Stimulated activated CD4-positive, alpha-beta T cell treated with anti-CD3 and anti-CD28 coated beads, TNF-alpha, amount 100 ng/mL, for 48 hours (primary cell): ENCODE results near the gene LRIG1.
A peak's percentile ranks its signal among the peaks of the same experiment; 100 is the strongest.

Experiments
- DNase-seq, 3 donors: peaks; one replicate each; pipeline ENCODE4 v3.0.0-alpha.2; 2020; ENCODE audit warnings: low read depth in 3 of 3

The LRIG1 gene

DNA sequence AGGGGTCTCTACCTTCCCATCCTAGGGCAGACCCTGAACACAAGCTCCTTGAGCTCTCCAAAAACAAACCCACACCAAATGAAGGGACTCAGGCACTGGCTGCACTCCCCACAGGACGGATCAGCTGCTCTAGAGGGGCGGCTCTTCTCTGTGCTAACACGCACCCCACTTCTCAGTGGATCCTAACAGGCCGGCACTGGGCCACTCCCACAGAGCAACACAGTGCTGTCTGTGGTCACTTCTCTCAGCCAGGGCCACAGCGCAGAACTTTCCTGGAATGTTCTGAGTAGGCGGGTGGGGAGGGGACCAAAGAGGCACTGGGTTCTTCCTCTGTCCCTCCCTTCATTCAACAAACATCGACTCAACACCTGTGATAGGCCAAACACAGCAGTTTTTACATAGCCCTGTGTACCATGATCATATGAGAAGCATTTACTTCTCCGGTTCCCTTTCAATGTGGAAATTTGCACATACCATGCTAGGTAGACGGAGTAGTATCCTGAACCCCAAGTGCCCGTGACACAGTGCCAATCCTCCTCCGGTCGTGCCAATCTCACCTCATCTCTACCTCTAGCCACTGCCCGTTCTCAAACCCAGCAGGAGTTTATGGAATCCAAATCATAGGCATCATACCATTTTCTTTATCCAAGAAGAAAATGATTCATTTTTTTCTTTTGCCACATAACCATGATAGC, 98.1 kb downstream of the LRIG1 start:
- DNase-seq: no peak

DNA sequence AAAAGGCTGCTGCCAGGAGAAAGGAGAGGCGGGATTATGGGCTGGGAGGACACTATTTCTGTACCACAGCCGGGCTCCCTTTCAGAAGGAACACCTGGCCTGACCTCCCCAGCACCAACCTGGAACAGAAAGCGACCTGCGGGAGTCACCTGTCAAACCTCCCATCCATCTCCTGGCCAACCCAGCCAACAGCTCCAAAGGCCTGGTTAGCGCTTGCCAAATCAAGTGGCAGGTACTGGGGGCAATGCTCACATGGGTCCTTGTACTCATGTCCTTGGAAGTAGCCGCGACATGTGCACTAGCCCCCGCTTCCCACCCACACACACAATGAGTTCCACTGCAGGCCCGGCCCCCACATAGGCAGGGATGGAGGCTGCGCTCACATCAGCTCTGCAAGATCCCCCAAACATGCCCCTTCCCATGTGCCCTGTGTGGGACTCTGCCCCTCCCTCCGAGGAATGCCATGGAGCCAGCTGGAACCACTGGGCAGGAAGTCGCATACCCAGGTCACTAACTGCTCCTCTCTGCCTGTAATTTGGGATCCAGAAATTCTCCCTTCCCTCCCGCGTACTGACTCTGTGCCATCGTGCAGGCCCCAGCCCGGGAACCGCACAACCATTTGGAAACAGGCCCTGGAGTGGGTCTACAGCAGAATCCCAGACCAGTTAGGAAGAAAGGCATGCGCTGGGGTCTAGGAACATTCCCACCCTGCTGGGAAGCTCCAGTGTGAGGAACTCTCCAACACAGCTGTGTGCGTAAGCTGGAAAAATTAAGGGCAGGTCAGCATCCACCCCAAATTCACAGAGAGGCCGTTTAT, 98.9 kb downstream of the LRIG1 start:
- no peak for DNase-seq

DNA sequence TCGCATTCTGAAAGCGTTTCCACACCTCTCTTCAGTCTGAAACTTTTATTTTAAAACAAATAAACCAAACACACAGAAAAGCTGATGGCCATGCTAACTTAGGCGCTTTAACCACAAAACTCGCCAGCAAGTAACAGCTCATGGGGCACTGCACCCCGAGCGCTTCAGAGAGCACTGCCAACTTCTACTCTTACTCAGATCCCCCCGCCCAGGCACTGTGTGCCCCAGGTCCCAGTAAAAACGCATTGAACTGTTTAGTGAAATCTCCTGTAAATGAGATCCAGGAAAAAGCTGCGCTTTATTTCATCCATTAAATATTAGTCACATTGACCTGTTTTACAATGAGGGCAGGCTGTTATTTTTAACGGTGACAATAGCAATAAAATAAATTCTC, 99.7 kb downstream of the LRIG1 start:
- no peak for DNase-seq

DNA sequence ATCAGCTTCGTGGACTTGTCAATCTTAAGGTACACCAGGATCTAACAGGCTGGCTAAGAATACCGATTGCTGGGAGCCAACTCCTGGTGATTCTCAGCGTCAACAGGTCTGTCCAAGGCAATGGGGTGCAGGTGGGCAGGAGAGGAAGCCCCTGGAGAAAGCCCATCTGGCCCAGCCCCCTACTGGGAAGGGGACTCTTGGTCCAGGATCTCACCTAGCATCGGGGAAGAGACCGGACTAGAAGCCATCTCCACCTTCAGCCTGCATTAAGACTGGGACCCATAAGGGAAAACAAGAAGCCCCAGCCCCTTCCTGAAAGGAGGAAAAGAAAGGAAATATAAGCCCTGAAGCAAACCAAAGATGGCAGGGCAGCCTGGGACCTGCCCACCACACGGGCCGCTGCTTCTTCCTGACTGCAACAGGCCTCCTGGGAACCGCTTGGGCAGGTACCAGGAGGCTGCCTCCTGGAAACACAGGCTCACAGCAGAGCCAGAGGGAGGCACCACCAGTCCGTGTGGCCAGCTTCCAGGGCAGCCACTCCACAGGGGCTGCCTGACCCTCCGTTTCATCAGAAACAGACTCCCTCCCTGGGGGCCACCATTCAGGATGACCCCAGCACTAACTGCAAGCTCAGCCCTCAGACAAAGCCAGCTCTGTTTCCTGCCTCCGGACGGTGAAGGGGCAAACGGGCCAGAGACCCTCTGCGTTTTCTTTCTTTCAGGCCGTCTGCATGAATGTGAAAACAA, 100.2 kb downstream of the LRIG1 start:
- no peak for DNase-seq

DNA sequence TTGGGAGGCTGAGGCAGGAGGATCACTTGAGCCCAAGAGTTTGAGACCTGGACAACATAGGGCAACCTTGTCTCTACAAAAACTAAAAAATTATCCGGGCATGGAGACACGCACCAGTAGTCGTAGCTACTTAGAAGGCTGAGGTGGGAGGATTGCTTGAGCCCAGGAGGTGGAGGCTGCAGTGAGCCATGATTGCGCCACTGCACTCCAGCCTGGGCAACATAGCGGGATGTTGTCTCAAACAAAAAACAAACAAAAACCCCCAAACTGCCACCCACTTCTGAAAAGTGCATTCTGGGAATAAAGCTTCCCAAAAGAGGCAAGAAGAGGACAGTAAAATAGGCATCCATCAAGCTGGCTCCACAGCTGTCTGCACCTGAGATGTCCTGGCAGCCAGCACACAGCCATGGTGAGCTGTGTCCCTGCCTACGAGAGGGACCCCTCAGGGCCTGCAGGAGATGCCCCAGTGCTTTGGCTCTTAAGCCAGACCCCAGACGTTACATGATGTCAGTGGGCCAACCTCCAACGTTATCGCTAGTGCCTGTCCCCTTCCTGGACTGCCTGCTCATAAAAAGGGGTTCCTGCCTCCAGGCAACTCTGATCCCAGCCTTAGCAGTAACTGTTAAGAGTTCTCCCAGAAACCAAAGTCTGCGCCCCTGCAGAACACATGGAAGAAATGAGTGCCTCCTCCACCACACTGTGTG, 101.1 kb downstream of the LRIG1 start:
- DNase-seq: no peak

DNA sequence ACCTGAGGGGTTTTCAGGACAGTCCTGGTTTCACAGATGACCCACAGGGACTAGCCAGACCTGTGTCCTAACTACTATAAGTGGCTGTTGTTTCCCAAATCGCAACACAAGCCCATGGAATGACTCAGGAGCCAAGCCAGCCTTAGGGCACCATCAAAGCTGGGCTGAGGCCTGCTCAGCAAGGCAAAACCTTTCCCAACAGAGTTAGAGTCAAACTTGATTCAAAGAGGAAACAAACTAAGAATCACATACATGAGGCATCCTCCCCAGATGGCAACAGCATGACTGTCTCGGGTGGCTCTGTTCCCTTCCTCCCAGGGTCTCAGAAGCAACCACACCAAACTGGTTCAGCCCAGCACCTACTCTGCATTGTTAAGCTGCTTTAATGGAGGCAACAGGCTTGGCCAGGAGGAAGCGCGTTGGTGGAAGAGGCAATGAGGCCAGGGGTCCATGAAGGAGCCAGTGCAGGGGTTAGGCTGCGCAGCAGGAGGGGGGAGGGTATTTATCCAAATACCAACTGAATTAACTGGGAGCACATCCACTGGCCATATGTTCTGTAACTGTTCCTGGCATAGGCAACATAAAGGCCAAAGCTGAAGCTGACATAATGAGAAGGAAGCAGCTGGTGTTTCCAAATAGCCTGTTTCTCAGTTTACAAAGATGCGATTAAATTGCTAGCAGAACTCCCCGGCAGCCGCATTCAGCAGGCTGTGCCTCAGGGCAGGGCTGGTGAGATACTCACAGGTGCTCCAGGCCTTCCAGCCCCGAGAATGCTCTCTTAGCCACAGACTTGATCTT, 102.4 kb downstream of the LRIG1 start:
- DNase-seq: no peak

DNA sequence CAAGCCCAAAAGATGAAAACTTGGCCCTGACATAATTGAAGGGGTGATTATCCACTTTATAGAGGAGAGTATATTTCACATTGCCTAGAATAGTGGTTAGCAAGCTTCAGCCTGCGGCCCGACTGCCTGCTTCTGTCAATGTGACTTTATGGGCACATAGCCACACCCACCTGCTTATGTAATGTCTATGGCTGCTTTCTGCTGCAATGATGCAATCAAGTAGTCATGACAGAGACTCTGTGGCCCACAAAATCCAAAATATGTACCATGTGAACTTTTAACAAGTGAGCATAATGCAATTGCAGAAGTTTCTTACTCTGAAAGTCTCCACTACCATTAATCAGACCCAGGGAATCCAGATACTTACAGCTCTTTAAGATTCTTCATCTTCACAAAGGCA, 103.1 kb downstream of the LRIG1 start:
- no peak for DNase-seq

DNA sequence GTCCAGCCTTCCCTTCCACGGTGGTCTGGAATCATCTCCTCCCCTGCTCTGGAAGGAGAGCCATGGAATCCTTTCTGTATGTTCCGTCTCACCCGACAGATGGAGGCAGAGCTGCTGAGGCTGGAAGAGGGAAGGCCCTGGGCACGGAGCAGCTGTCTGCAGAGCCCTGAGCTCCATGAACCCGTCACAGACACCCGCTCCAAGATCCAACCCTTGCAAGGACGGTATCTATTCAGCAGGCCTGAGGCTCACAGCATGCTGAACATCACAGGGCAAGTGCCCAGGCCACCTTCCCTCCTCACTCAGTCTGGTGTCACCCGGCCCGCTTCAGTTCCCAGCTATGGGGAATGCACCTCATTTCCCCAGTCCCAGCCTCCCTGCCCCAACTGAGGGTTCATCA, 103.9 kb downstream of the LRIG1 start:
- DNase-seq: no peak

DNA sequence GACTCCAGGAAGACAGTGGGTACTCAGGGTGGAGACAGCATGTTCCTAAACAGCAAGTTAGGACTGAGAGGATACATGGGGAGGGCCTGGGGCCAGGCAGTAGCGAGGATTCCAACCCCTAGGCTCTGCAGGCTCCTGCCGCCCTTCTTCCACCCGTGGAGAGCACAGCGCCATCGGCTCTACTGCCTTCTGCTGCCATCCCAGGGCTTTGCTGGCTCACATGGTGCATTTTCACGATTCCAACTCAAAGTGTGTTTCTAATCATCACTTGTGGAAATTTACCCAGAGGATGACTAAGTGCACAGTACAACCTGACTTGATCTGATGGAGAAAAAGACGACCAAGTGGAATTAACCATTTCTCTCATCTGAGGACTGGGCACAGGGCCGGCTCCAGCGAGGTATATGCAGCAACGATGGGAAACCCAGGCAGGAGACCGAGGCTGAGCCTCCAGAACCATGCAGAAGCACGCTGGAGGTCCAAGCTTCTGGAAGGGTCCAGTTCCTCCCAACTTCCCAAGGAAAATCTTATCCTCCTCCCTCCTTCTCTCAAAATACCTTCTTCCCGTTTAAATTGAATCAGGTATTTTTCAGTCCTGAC, 104.6 kb downstream of the LRIG1 start:
- no peak for DNase-seq

DNA sequence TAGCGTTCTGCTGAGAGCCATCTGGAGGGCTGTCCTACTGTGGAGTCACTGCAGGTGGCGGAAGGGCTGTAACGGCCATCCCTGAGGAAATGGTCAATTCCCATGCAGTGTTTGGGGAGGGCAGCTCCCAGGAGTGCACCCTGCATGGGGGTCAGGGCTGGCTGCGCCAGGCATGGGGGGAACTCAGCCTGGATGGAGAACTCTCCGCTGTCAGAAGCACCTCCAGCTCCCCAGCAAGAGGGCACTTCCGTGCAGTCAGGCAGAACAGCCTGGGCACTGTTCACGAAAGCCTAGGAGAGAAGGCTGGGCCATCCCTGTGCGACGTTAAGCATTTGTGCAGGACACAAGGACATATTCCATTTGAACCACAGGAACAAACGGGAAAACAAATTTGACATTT, 105.2 kb downstream of the LRIG1 start:
- no peak for DNase-seq

DNA sequence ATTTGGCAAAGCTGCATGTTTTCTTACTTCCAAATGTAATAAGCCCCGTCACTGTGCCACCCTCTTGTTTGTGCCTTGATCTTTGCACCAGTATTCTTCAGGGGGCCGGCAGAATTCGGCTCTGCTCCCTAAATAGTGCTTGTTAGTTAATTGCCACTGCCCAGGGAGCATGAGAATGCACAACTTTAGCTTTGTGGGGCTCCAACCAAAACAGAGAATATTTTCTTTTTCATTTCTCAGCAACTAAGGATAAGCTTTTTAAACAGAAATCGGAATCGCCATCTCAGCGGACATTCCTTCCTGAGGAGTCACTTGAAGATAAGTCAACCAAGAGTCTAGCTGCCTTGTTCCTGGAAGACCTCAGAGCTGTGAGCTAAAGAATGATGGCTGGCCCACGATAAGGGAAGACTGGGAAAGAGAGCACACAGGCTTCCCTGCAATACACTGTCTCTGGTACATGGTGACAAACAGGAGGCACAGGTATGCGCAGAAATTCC, 106.0 kb downstream of the LRIG1 start:
- no peak for DNase-seq

DNA sequence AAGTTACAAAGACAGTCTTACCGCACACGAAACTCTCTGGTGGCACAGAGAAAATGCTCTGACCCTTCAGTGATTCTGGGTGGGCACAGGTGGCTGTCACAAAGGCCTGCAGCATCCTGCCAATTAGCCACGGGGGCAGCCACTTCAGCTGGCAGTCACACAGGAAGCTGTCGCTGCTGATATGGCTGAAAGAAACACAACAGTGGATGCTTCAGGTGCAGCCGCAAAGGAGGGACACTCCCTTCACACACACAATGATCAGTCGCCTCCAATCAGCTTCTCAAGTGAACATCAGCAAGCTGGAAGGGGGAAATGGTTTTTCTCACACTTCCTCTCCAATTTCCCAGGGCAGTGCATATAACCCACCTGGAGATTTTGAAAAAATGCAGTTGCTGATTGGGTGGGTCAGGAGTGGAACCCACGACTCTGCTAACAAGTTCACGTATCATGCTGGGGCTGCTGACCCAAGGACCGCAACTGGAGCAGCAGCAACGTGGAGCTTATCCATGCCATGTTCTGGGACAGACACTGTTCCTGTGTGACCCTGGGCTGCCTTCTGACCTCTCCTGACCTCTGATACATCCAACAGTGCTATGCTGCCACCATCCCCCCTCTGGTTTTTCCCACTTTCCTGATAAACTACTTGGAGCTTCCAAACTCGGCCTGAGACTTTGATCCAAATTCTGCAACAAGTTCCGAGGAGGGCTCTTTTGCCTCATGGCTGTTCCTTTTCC, 106.6 kb downstream of the LRIG1 start:
- DNase-seq: peak in 1 of 3 donors; percentile 12

DNA sequence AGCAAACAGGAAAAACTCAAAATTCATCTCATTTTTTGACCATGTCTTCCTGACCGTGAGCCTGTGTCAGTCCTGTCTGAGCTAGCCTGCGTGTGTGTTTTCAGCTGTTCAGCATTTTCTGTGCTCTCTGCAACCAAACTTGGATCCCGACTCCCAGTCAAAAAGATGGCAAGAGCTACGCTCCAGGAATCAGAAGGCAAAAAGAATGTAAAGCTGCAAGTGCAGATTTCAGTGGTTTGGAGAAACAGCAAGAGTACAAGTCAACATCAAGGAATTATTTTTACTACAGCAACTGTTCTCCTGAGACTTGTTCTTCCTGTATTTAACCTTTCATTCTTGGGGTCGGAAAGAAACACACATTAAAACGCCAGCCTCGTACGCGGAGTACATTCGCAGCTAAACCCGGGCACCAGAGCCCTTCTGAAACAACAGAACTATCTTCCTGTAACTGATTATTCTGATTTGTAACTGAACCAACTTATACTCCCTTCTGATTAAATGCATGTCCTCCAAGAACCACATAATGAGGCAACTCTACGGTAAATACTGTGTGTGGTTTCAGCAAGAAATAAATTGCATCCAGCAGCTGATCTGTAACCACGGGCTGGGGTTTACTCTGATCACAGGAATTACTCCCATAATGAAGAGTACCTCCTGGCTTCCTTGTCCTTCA, 107.4 kb downstream of the LRIG1 start:
- no peak for DNase-seq

DNA sequence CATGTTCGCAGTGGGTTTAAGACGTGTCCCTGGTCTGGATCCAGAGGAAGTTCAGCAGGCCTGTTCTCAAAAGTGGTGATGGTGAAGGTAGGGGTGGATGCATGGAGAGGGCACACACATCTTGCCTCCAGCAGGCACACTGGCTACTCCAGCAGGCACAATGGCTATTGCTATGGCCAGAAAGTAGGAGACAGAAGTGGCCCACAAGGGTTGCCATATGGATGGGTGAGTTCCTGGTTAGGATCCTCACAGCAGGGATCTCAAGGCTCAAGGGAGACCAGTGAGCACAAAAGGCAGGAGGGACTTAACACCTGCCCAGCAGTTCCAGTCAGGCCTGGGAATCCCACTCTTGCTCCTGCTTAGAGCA, 107.9 kb downstream of the LRIG1 start:
- DNase-seq: no peak

DNA sequence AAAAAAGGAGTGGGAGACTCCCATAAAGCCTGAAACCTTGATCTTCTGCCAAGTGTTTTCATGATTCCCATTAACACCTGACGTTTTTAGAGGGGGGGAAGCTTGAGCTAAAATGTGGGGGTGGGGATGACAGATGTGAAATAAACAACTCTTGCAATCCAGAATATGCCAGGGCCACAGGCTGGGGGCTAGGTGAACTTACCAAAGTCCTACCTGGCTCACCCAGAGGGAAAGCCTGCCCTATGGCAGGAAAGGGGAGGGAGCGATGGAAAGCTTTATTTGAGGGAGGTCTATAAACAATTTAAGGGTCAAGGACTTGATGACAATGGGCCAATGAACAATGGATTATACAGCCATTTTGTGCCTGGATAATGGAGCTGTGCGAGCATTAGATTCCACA, 108.3 kb downstream of the LRIG1 start:
- no peak for DNase-seq

DNA sequence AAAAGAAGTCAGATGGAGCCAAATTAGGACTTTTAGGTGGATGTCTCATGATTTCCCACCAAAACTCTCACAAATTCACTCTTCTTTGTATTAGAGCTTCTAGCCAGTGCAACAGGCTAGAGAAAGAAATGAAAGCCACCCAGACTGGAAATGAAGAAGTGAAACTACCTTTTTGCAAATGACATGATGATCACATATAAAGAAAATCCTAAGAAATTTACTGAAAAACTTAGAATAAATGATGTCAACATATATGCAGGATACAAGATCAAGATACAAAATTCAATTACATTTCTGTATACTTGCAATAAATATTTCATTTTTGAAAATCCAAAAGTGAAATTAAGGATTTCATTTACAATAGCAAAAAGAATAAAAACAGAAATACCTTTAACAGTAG, 110.8 kb downstream of the LRIG1 start:
- no peak for DNase-seq

DNA sequence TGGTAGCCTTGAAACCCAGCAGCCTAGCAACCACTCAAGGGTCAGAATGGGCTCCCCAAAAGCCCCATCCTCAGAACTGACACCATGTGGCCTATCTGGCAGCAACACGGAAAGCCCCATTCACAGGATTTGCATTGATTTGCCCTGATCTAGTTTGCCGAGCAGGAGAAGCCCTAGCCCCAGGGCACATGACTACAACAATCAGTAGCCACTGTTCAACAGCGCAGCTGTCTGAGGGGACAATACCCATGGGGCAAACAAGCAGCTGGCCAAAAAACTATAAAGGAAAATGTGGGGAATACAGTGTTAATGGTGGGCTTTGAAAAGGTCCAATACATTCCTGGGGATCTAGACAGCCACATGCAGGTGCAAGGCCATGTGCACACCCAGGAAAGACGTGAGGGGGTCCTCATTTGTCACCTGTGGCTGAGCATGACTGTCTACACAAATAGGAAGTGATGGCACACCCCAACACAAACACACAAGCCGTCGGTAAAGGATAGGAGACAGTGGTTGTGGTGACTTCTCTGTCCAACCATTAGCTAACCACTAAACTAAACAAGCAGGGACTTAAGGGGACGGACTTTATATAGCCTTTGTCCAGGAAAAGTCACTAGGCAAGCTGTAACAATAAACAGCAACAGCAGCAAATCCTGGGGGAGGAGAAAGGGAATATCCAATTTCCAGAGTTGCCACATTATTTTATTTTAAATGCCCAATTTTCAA, 113.7 kb downstream of the LRIG1 start:
- DNase-seq: no peak

DNA sequence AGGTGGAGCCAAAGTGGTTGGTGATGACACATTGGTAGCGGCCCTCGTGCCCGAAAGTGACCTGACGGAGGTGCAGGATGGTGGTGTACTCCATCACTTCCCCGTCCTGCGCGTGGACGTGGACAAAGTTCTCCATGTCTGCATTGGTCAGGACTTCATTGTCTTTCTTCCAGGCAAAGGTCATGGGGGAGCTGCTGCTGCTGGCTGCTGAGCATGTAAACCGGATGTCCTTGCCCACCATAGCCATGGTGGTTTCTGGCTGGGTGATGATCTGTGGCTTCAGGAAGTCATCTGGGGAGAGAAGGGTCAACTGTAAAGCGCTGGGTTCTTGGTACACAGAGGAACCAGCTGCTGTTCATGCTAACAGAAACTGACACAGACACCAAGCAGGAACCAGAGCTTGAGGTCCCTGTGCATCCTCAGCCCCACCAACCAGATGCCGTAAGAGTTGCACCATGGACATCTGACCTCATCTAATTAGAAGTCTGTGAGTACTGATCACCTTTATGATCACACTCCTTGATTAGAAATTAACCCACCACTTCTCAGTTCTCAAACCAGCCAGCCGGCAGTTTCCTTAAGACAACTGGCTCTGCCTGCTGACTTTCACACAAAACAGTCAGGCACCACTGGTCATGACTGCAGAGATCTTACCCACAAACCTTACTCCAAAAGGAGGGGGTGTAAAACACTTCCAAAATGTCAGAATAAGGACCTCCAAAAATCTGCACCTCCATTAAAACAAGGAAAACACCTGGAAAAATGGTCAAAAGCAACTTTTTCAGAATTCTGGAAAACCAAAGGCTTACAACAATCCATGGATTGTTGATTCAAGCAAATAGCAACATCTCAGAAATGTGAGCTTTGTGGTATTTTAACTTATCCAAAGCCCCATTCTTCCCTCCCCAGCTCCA, 114.6 kb downstream of the LRIG1 start:
- no peak for DNase-seq
